SK-MEL-5 (cell line): ENCODE results near the gene FRMD4A. TPM values are rescaled to one million over a fixed set of nuclear protein-coding genes. Genes with fewer than 3 reads are reported as not detected.

Source experiments
- DNase-seq: peaks from one replicate; pipeline ENCODE4 v3.0.0-alpha.2; 2016; ENCODE audit warnings: low read depth, low spot score
- in situ Hi-C: cut with HindIII; loops from 2 replicates; pipeline ENCODE4 v1.10.0; 2016; ENCODE audit warnings: low sequenced_read_pairs, high pct_unique_total_duplicates, low pct_unique_long_range_greater_than_20kb
- total RNA-seq: library from RNA; depleted of rRNA; stranded (reverse); fragments of >200 nt; shearing (Covaris generic); gene quantifications from 2 replicates; pipeline ENCODE4 v1.2.3, GENCODE V29; 2014

Gene FRMD4A
- total RNA-seq, 1 experiment from 2014 or later, result 9.9 TPM

DNA sequence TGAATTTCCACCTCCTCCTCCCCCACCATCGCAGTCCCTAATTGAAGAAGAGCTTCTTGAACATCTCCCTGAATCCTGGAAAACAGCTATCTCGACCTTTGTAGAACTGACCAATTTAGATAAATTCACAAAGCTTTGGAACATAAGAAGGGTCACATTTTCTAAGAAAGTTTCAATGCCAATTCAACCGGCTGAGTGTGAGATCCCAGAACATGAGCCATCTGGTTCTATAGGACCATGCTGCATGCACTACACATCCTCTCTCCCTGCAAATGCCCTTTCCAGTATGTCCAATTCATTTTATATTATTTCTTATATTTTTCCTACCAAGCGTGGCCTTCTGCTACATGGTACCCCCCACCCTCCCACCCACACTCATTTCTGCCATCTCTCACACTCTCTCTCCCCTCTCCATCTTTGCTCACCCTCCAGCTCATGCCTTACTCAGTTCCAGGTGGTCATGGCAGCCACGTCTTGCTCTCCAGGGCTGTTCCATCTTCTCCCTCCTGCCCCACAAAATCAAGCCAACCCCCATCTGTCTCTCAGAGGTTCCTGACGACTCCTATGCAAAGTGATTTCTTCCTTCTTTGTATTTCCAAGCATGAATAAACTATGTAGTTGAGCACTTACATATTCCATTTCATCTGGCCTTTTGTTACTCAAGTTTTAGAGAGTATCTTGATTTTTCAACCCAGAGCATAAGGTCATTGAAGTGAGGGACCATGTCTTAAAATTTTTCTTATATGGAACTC, 19.3 kb downstream of the FRMD4A start:
- no peak for DNase-seq
- in situ Hi-C loops, result no loop called here

DNA sequence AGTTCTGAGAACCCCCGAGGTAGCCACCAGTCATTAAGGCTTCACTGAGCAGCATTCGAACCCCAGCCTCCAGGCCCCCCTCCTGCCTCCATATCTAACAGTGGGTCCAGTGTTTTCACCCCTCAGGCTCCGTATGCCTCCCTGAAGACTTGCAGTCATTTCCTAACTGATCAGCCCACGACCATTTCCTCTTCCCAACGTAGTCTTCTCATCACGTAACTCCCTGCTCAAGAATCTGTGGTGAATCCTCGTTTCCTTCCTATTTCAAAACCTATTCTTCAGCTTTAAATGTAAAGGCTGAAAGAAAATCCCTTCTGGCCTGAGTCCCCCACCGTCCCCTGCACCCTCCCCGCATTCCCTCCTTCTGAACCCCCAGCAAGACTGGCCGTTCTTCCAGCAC, 21.1 kb downstream of the FRMD4A start:
- no peak for DNase-seq
- in situ Hi-C loops, result no loop called here

DNA sequence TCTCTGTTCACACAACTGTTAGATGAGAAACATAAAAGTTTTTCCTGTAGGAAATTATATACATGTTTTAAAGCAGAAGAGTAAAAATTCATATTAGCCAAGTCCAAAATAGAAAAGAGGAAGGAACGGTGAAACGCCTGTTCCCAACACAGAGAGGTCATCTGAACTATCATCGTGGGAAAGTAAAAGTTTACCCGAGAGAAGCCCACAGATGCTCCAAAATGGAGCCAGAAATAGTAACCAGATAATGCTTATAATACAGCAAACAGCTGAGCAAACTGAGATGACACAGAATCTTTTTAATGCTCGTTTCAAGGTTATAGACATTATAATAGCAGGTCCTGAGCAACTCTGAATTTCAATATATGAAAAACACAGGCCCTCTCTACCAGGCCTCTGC, 24.5 kb downstream of the FRMD4A start:
- no peak for DNase-seq
- in situ Hi-C loops, result no loop called here

DNA sequence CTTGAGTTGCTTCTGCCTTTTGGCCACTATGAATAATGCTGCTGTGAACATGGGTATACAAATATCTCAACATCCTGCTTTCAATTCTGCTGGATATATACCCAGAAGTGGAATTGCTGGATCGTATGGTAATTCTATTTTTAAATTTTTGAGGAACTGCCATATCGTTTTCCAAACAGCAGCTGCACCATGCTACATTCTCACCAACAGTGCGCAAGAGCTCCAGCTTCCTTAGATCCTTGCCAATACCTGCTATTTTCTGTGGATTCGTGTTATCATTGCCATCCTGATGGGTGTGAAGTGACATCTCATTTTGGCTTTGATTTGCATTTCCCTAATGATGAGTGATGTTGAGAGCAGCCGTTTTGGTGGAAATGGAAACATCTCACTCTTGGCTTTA, 26.7 kb downstream of the FRMD4A start:
- DNase-seq, result no peak
- in situ Hi-C loops, result no loop called here

DNA sequence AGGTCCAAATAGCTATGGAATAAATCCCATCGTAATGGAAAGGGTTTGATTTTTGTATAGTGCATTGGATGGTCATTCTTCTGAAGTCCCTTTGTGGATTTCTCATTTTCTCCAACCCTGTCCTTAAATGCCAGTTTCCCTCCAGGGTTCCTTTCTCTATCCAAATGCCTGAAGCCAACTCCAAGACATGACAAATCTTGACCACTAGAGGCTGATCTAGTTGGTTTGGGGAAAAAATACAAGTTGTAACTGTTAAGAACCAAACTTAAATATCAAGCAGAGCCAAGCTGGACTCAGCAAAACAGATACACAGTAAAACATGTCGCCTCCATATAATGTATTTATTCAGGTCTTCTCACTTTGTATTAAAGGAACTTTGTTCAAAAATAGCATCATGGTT, 28.7 kb downstream of the FRMD4A start:
- DNase-seq, result peak; percentile 37
- in situ Hi-C loops, result no loop called here

DNA sequence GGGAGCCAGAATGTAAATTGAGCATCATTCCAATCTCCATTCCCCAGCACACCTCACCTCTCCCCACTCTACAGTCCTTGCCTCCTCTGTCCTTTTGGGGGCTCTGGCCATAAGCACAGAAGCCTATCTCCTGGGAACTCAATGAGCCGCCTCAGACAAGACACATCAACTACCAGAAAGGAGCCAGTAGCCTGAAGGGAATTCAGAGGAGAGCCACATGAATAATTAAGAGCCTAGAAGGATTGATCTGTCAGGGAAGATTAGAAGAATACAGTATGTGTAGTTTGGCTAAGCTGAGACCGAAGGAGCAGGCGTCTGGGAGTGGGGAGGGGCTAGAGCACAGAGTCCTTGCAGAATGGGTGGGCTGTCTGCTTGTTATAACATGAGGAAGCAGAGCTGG, 31.2 kb downstream of the FRMD4A start:
- no peak for DNase-seq
- in situ Hi-C loops, result no loop called here

DNA sequence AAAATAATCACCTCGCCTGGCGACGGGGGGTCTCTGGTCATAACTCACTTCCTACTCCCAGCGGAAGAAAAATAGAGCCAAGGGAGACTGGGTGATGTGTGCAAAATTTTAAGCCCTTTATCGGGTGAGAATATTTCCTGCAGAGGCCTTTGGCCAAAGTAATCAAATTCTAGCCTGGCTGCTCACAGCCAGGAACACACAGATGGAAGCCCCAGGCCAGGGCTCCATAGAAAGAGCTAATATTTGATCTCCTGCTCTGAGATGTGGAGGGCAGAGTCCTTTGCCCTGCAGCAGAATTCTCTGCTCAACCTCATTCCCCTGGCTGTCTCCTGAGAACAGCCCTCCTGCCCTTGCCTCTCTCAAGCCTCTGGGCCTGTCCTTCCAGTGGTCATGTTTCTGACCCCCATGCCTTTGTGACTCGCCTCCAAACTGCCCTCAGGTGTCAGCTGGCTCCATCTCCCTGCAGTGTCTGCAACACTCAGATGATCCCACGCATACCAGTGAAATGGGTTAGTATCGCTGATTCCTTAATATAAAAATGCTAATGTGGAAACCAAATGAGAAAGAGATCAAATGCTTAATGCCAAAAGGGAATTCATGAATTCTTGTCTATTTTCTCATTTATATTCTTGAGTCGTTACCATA, 34.5 kb downstream of the FRMD4A start:
- no peak for DNase-seq
- in situ Hi-C loops, result no loop called here

DNA sequence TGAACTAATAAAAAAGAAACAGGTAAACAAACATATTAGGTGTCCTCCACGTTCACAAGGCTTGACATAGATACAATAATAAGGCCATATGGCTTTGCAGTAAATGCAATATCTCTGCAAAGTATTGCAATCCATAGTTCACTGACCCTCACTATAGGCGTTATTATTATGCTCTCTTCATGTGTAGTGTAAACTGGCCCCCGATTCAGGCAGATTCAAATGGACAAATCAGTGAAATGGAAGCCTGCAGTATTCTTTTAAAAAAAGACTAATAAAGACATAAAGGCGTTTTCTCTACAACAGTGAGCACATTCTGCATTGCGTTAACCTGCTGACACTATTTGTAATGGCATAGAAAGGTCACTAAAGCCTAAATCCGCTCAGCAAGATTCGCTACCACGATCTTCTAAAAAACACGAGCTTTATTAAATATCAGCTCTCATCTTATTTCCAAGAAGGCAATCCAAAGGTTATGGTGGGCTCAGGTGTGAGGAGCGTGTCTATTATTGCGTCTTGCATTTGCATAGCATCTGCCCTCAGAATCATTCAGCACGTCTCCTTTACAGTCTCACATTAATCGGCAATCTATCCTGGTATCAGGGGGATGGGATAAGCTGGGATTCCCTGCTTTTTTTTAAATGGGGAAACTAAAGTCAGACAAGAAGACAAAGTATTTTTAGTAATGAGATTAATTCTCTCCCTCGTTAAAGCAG, 36.2 kb downstream of the FRMD4A start:
- in situ Hi-C loops, result no loop called here
- DNase-seq, result no peak

DNA sequence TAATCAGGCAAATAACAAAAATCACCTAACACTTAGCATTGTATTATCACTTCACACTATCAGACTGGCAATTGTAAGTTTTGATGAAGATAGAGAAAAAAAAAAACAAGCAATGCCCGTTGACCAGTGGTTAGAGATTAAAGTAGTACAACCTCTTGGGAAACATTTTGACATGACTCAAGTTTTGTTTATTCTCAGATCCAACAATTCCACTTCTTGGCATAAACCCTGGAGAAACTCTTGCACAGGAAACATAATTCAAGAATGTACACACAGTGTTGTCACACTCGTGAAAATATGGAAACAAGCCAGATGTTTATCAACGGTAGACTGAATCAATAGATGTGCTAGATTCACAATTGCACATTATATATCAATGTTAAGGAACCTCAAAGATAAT, 37.2 kb downstream of the FRMD4A start:
- in situ Hi-C loops, result no loop called here
- DNase-seq, result no peak

DNA sequence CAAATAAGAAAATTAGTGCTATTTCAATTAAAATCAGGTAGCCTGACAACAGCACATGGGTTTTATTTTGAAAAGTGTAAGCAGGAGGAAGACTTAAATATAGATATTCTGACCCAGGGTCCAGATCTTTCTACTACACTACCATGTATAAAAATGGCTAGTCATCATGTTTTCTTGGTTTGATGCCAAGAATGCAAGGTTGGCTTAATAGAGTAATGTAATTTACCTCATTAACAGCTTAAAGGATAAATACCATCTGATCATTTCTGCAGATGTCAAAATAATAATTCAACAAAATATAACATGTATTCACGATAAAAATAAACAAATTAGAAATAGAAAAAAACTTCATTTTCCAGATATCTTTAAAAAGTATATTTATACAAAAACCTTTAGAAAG, 39.4 kb downstream of the FRMD4A start:
- DNase-seq, result no peak

DNA sequence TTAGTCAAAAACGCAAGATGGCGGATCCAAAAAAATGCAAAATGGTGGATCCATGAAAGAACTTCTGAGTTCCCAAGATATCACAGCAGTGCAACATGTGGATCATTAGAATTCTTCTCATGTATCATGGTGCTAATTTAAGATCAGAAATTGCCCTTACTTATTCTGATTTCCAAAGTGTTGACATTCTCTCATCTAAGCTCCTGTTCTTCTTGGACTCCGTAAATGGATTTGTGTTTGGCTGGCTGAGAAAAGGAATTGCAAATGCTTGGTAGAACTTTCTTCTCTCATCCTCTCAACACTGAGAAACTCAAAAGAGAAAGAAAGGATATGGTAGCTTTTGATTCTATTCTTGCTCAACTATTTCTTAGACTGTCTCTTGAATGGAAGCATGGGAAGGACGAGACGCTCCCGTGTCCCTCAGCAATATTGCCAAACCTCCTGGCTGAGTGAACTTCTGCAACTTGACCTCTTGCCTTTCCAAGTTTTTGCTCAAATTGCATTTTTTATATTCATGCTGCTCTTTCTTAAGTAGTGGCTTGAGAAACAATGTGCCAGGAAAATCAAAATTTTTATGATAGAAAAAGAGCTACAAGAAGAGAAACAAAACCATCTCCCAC, 44.7 kb downstream of the FRMD4A start:
- DNase-seq, result no peak

More for the DNA sequence above, 39.4 kb downstream of the FRMD4A start:
- in situ Hi-C loops, result no loop called here

DNA sequence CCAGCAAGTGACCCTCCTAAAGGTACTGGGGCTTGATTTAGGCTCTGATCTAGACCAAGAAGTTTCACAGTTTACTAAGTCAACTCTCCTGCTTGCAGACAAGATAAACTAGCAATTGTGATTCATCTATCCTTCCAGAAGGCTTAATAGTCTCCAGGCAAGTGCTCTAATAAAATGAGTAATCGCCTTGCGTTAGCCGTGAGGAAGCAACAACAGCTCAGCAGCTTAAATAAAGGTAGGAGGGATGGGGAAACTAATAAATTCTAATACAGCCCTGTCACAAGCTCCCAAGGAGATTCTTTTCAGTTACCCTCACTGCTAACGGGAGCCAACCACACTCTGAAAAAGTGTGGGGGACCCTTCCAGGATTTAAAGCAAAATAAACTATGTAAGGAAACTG, 48.4 kb downstream of the FRMD4A start:
- no peak for DNase-seq
- in situ Hi-C loops, result no loop called here

More for the DNA sequence above, 44.7 kb downstream of the FRMD4A start:
- in situ Hi-C loops, result no loop called here

DNA sequence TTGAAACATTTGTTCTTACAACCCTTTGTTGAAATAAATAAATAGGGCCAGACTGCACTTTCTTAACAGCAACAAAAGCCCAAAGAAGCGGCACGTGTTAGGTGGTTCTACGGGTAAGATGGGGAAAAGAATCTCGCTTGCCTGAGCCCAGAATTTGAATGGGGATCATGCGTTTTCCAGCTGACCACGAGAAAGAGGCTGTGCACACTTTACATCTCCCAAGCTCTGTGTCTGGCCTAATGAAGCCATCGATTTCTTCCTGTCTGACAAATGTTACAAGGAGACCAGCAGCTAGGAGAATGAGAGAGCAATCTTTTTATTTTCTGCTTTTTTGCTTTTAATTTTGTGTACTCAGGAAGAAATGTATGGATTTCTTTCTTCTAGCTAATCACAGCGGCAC, 52.2 kb downstream of the FRMD4A start:
- in situ Hi-C loops, result no loop called here

DNA sequence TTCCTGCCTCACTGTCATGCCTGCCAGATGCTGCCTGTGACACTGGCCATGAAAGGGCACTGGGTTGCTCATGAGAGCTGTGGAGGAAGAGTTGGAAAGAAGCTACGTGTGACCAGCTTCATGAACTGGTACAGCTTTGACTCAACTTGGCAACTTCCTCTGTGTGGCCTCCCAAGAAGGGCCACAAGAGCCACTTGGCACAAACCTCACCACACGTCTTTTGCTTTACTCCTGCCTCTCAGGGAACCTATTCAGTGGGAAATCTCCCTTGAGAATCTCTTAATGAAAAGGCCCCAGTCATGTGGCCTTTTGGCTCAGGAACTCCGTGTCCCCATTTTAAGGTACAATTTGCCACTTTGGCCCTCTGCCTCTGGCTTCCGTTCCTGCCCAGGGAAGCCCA, 54.5 kb downstream of the FRMD4A start:
- DNase-seq, result no peak
- in situ Hi-C loops, result no loop called here

More for the DNA sequence above, 52.2 kb downstream of the FRMD4A start:
- no peak for DNase-seq

DNA sequence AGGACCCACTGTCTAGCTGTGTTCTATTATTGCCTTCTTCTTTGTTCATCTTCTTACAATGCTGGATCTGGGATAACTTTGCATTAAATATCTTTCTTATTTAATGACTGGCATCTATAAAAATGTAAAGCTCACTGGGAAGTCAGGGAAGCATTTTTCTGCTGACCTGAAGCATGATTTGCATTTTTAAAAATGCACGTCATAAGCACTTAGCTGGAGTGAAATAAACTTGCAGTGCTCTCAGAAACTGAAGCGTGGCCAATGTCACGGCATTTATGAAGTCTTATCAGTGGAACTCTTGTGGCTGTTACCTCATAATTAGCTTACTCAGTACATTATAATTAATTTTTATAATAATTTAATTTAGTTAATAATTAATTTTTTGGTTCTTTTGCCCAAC, 59.1 kb downstream of the FRMD4A start:
- in situ Hi-C loops, result no loop called here
- no peak for DNase-seq

DNA sequence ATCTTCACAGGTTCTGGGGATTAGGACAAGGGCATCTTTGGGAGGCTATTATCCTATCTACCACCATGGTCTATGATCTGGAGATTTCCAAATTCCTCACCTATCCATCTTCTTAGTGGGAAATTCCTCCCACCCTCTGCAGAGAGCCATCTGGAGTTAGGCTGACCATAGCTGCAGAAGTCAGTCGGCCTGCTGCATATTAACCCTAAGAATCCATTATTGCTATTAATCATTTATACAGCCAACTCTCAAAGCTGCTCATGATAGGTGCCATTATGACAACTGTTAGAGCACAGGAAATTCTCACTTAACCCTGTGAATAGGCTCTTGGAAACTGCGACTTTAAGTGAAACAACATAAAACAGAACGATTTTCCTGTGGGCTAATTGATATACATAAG, 60.4 kb downstream of the FRMD4A start:
- in situ Hi-C loops, result no loop called here
- DNase-seq, result no peak

DNA sequence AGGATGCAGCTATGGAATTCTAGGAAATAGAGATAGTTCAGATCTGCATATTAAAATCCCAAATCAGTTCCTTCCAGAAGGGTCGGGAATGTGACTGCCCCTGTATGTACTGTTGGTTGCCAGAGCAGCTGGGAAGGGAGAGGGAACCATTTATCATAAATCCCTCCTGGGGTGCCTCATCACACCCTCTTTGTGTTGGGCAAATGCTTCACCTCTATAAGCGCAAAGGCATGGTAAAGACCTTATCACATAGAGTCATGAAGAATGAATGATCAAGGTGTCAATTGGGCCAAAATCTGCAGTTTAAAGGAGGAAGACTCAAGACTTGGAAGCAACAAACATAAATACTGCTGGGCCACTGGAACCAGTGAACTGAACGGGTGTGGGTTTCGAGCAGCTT, 65.0 kb downstream of the FRMD4A start:
- no peak for DNase-seq
- in situ Hi-C loops, result no loop called here

DNA sequence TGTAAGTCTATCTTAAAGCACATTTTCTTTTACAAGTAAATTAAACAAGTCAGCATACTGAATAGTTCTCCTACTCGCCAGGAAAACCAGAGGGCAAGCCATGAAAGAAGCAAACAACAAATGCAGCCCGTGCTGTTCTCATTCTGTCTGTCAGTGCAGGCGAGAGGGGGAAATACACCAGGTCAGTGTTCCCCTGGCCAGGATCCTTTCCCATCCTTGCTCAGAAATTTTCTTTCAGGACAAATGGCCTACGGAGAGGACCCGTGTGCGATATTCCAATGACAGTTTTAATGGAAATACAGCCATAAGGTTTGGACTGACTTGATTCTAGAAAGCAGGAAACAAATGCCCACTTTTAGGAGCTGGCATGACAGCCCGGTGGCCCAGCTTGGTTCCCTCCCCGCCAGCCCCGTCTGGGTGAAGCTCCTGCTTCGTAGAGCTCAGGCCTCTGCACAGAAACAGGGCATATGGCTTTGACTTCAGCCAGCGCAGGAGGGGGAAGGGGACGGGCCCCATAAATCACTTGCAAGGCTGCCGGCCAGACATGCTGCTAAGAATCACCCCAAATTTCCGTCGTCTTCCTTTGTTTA, 67.8 kb downstream of the FRMD4A start:
- no peak for DNase-seq
- in situ Hi-C loops, result no loop called here
